Osteocyte (in vitro differentiated cells): Measurements from ENCODE around the gene NEMF. TPM values are rescaled to one million over a fixed set of nuclear protein-coding genes. Genes with fewer than 3 reads are reported as not detected.

ENCODE experiments used
- DNase-seq: peaks from one replicate; pipeline ENCODE4 v3.0.0; 2021; ENCODE audit warnings: mixed read lengths; ENCODE audit not compliant: unreplicated experiment; ENCODE audit errors: extremely low spot score
- H3K27ac Mint-ChIP-seq: one replicate; pipeline ENCODE4 v1.8.0; 2021; ENCODE audit warnings: mild to moderate bottlenecking, mixed read lengths; ENCODE audit not compliant: unreplicated experiment
- H3K27me3 Mint-ChIP-seq: one replicate; pipeline ENCODE4 v1.8.0; 2021; ENCODE audit warnings: mixed read lengths; ENCODE audit not compliant: unreplicated experiment
- H3K36me3 Mint-ChIP-seq: one replicate; pipeline ENCODE4 v1.8.0; 2021; ENCODE audit warnings: mixed read lengths; ENCODE audit not compliant: unreplicated experiment
- H3K4me1 Mint-ChIP-seq: one replicate; pipeline ENCODE4 v1.8.0; 2021; ENCODE audit warnings: mixed read lengths; ENCODE audit not compliant: unreplicated experiment
- H3K4me3 Mint-ChIP-seq: one replicate; pipeline ENCODE4 v1.8.0; 2021; ENCODE audit warnings: mild to moderate bottlenecking, moderate library complexity, mixed read lengths; ENCODE audit not compliant: unreplicated experiment
- H3K9me3 Mint-ChIP-seq: one replicate; pipeline ENCODE4 v1.8.0; 2021; ENCODE audit warnings: mixed read lengths; ENCODE audit not compliant: unreplicated experiment
- long read RNA-seq: library from polyadenylated mRNA; unstranded; transcript quantifications from one replicate; pipeline ENCODE4 v2.0.0, GENCODE V29; 2021
- total RNA-seq: library from RNA; stranded (reverse); gene quantifications from 2 replicates; pipeline ENCODE4 v1.2.1, GENCODE V29; 2021
- TF ChIP-seq, protein P1 (sequence below): fragments of 200-600 bp; sonication (generic); IDR thresholded peaks from 2 replicates; pipeline ENCODE4 v1.5.0; 2021; ENCODE audit warnings: antibody characterized with exemption, mild to moderate bottlenecking, moderate library complexity

The NEMF gene, protein sequence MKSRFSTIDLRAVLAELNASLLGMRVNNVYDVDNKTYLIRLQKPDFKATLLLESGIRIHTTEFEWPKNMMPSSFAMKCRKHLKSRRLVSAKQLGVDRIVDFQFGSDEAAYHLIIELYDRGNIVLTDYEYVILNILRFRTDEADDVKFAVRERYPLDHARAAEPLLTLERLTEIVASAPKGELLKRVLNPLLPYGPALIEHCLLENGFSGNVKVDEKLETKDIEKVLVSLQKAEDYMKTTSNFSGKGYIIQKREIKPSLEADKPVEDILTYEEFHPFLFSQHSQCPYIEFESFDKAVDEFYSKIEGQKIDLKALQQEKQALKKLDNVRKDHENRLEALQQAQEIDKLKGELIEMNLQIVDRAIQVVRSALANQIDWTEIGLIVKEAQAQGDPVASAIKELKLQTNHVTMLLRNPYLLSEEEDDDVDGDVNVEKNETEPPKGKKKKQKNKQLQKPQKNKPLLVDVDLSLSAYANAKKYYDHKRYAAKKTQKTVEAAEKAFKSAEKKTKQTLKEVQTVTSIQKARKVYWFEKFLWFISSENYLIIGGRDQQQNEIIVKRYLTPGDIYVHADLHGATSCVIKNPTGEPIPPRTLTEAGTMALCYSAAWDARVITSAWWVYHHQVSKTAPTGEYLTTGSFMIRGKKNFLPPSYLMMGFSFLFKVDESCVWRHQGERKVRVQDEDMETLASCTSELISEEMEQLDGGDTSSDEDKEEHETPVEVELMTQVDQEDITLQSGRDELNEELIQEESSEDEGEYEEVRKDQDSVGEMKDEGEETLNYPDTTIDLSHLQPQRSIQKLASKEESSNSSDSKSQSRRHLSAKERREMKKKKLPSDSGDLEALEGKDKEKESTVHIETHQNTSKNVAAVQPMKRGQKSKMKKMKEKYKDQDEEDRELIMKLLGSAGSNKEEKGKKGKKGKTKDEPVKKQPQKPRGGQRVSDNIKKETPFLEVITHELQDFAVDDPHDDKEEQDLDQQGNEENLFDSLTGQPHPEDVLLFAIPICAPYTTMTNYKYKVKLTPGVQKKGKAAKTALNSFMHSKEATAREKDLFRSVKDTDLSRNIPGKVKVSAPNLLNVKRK
- total RNA-seq: 61.4 and 71.3 TPM in 2 replicates
- long read RNA-seq, partial matches to known transcripts: 192 of 216 reads
- long read RNA-seq, other reads (novel, unspliced or antisense): 21 of 216 reads

DNA sequence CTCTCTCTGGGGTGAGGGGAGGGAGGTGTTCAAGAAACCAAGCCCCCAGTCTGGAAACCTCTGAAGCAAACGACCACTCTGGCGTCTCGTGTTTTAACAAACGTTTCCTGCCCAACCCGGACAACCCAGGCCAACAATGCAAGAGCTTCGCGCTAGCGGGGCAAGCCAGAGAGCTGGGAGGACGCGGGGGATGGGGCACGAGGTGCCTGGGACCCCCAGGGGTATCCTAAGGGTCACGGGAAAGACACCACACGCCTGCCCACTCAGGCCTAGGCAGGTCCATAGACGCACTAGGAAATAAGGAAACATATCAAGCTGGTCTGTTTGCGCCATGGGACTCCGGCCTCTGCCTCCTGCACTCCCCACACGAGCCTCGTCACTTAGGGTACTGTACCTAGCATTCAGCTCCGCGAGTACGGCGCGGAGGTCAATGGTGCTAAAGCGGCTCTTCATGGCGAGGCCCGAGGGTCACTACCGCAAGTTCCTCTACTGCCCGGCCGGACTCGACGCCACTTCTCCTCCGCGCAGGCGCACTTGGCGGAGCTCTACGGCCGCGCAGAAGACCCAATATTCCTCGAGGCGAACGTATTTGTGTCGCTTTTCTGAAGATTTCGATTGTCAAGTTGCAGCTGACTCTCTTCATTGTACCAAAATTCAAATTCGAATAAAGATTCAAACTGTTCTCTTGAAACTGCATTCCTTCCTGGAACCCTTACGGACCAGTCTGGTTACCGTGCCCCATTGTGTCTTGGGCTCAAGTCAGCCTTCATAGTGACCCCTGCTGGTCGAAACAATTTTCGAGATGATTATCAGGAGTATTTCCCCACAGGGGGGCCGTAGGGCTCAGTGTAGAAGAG is at the start of gene NEMF:
Gene NEMF (minus strand): TSS at position 488 of the 857 bp plus-strand sequence. CDS start 35 bp downstream, at position 453.
- Mint-ChIP-seq H3K9me3 (no peaks in the 10 kb centered on the region), H3K36me3 (peaks cover 23% of the 10 kb centered on the region), H3K4me1 (peaks cover 32% of the 10 kb centered on the region), H3K4me3 (peak within 1 kb of the TSS; percentile 97), H3K27me3 (no peaks in the 10 kb centered on the region), H3K27ac (peak within 1 kb of the TSS; percentile 98)
- peak; percentile 94 for DNase-seq
- TF ChIP-seq, protein P1, sequence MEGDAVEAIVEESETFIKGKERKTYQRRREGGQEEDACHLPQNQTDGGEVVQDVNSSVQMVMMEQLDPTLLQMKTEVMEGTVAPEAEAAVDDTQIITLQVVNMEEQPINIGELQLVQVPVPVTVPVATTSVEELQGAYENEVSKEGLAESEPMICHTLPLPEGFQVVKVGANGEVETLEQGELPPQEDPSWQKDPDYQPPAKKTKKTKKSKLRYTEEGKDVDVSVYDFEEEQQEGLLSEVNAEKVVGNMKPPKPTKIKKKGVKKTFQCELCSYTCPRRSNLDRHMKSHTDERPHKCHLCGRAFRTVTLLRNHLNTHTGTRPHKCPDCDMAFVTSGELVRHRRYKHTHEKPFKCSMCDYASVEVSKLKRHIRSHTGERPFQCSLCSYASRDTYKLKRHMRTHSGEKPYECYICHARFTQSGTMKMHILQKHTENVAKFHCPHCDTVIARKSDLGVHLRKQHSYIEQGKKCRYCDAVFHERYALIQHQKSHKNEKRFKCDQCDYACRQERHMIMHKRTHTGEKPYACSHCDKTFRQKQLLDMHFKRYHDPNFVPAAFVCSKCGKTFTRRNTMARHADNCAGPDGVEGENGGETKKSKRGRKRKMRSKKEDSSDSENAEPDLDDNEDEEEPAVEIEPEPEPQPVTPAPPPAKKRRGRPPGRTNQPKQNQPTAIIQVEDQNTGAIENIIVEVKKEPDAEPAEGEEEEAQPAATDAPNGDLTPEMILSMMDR: peak; percentile 90

DNA sequence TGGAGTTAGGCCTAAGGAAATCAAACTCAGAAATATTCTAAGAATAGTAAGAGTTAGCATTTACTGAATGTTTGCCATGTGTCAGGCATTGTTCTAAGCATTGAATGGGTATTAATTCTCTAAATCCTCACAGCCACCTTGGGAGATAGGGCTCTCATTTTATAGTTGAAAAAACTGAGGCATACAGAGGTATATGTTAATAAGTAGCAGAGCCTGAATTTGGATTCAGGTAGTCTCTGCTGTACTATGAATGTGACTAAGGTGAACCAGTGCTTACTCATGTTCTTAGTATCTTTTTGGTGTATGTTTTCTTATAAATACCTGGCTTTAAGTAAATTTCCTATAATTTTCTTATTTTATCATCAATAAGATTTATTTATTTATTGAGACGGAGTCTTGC is 48.4 kb upstream of the NEMF start:
- peaks cover 15% of the 10 kb centered on the region for H3K36me3 Mint-ChIP-seq
- H3K27me3 Mint-ChIP-seq: no peaks in the 10 kb centered on the region
- no peak overlapping the region for H3K27ac Mint-ChIP-seq
- no peaks in the 10 kb centered on the region for H3K9me3 Mint-ChIP-seq
- TF ChIP-seq, protein P1: no peak
- H3K4me3 Mint-ChIP-seq: no peak overlapping the region
- H3K4me1 Mint-ChIP-seq: peaks cover 30% of the 10 kb centered on the region
- no peak for DNase-seq

DNA sequence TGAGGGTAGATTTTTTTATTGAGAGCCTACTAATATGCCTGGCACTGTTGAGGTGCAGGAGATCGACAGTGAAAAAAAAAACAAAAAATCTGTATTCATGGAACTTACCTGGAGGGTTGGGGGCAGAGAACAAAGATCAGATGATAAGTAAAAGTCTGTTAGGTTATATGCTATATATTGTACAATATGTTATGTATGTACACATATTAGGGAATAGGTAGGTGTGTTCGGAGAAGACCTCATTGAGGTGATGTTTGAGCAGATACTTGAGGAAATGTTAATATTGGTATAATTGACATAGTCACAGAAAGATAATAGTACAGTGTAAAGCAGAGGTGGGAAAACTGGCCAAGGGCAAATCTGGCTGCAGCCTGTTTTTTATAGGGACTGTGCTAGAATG is 45.9 kb upstream of the NEMF start:
- peak overlapping the region; percentile 4 for H3K4me3 Mint-ChIP-seq
- TF ChIP-seq, protein P1: no peak
- peaks cover 48% of the 10 kb centered on the region for H3K4me1 Mint-ChIP-seq
- H3K27me3 Mint-ChIP-seq: no peaks in the 10 kb centered on the region
- DNase-seq: no peak
- H3K9me3 Mint-ChIP-seq: no peaks in the 10 kb centered on the region
- H3K36me3 Mint-ChIP-seq: peaks cover 36% of the 10 kb centered on the region
- peak overlapping the region; percentile 43 for H3K27ac Mint-ChIP-seq

DNA sequence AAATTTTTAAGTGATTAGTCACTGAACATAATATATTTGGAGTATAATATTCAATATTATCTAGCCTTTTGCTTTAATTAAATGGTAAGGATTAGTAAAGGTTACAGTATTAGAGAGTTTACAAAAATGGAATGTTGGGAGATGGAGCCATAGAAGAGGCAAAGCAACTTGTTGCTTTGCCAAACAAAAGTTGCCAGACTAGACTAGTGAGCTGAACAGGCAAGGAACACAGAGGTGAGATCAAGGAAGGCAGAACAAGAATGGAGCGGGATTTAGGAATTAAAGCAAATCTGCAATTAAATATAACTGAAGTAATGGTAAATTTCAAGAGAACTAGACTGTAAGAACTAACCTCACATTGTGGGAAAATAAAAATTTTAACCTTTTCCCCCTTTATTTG is 45.4 kb upstream of the NEMF start:
- no peaks in the 10 kb centered on the region for H3K27me3 Mint-ChIP-seq
- TF ChIP-seq, protein P1: no peak
- peaks cover 48% of the 10 kb centered on the region for H3K4me1 Mint-ChIP-seq
- no peaks in the 10 kb centered on the region for H3K9me3 Mint-ChIP-seq
- H3K4me3 Mint-ChIP-seq: peak overlapping the region; percentile 27
- H3K36me3 Mint-ChIP-seq: peaks cover 36% of the 10 kb centered on the region
- peak overlapping the region; percentile 43 for H3K27ac Mint-ChIP-seq
- no peak for DNase-seq
